ENCODE measurements around the gene CDKN1B.

Gene CDKN1B

DNA sequence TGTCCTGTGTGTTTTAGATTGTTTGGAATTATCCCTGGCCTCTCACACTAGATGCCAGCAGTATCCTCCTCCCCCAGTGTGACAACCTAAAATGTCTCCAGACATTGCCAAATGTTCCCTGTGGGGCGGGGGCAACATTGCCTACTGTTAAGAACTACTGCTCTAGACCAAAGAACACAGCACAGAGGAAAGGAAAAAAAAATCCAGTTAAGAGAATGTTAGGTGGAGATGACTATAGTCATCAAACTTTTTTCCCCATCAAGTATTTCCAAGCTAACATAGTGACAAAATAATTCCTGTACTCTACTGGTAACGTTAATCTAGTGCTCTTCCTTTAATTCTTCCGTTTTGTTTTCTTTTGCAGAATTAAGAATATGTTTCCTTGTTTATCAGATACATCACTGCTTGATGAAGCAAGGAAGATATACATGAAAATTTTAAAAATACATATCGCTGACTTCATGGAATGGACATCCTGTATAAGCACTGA, 3.5 kb downstream of the CDKN1B start:
- peaks cover 21% of the 10 kb centered on the region for H3K27me3 ChIP-seq (ENCODE audit: insufficient read depth, low read length, poor library complexity, severe bottlenecking)
- peaks cover 32% of the 10 kb centered on the region for H3K4me1 ChIP-seq (ENCODE audit: insufficient read depth, low read length, poor library complexity, severe bottlenecking)
- peaks cover 38% of the 10 kb centered on the region for H3K36me3 ChIP-seq (ENCODE audit: insufficient read depth, low read length)
- H3K79me2 ChIP-seq (ENCODE audit: insufficient read depth, low read length): peaks cover 83% of the 10 kb centered on the region
- peaks cover 11% of the 10 kb centered on the region for H3F3A ChIP-seq (ENCODE audit: low read depth)
- peak overlapping the region; percentile 99 for H3K4me3 ChIP-seq (ENCODE audit: low read length, poor library complexity, severe bottlenecking)
- H3K9ac ChIP-seq (ENCODE audit: low read depth, low read length, poor library complexity, severe bottlenecking): peak overlapping the region; percentile 100
- H3K9me3 ChIP-seq (ENCODE audit: insufficient read depth, low read depth, low read length): no peaks in the 10 kb centered on the region
- TF ChIP-seq EZH2phosphoT487 (IDR thresholded peaks at IDR 0.05; ENCODE audit: borderline replicate concordance): no peak
- TF ChIP-seq, protein P1, sequence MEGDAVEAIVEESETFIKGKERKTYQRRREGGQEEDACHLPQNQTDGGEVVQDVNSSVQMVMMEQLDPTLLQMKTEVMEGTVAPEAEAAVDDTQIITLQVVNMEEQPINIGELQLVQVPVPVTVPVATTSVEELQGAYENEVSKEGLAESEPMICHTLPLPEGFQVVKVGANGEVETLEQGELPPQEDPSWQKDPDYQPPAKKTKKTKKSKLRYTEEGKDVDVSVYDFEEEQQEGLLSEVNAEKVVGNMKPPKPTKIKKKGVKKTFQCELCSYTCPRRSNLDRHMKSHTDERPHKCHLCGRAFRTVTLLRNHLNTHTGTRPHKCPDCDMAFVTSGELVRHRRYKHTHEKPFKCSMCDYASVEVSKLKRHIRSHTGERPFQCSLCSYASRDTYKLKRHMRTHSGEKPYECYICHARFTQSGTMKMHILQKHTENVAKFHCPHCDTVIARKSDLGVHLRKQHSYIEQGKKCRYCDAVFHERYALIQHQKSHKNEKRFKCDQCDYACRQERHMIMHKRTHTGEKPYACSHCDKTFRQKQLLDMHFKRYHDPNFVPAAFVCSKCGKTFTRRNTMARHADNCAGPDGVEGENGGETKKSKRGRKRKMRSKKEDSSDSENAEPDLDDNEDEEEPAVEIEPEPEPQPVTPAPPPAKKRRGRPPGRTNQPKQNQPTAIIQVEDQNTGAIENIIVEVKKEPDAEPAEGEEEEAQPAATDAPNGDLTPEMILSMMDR (conservative IDR thresholded peaks at IDR 0.05; ENCODE audit: low read length): no peak
- peaks cover 41% of the 10 kb centered on the region for H4K20me1 ChIP-seq (ENCODE audit: insufficient read depth, low read length, poor library complexity, severe bottlenecking)
- H3K4me2 ChIP-seq (ENCODE audit: low read depth, low read length, poor library complexity, severe bottlenecking): peak overlapping the region; percentile 91
- H3K9me2 ChIP-seq (replicated peaks; ENCODE audit: low read depth, low read length): no peaks in the 10 kb centered on the region
- no peak overlapping the region for H2AFZ ChIP-seq (ENCODE audit: low read length)

DNA sequence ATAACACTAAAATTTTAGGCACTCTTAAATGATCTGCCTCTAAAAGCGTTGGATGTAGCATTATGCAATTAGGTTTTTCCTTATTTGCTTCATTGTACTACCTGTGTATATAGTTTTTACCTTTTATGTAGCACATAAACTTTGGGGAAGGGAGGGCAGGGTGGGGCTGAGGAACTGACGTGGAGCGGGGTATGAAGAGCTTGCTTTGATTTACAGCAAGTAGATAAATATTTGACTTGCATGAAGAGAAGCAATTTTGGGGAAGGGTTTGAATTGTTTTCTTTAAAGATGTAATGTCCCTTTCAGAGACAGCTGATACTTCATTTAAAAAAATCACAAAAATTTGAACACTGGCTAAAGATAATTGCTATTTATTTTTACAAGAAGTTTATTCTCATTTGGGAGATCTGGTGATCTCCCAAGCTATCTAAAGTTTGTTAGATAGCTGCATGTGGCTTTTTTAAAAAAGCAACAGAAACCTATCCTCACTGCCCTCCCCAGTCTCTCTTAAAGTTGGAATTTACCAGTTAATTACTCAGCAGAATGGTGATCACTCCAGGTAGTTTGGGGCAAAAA, 4.1 kb downstream of the CDKN1B start:
- Histone ChIP-seq H3K79me2 (ENCODE audit: insufficient read depth, low read length) (peaks cover 83% of the 10 kb centered on the region), H4K20me1 (ENCODE audit: insufficient read depth, low read length, poor library complexity, severe bottlenecking) (peaks cover 41% of the 10 kb centered on the region), H3K4me1 (ENCODE audit: insufficient read depth, low read length, poor library complexity, severe bottlenecking) (peaks cover 27% of the 10 kb centered on the region), H3K4me3 (ENCODE audit: low read length, poor library complexity, severe bottlenecking) (peak overlapping the region; percentile 99), H3F3A (ENCODE audit: low read depth) (peaks cover 6% of the 10 kb centered on the region; the same call in 1 of the 2 replicates), H2AFZ (ENCODE audit: low read length) (no peak overlapping the region), H3K9me2 (replicated peaks; ENCODE audit: low read depth, low read length) (no peaks in the 10 kb centered on the region), H3K9me3 (ENCODE audit: insufficient read depth, low read depth, low read length) (no peaks in the 10 kb centered on the region), H3K9ac (ENCODE audit: low read depth, low read length, poor library complexity, severe bottlenecking) (peak overlapping the region; percentile 100), H3K27me3 (ENCODE audit: insufficient read depth, low read length, poor library complexity, severe bottlenecking) (peaks cover 21% of the 10 kb centered on the region), H3K4me2 (ENCODE audit: low read depth, low read length, poor library complexity, severe bottlenecking) (peak overlapping the region; percentile 91), H3K36me3 (ENCODE audit: insufficient read depth, low read length) (peaks cover 38% of the 10 kb centered on the region)
- TF ChIP-seq, protein P1 (conservative IDR thresholded peaks at IDR 0.05; ENCODE audit: low read length): no peak
- no peak for TF ChIP-seq EZH2phosphoT487 (IDR thresholded peaks at IDR 0.05; ENCODE audit: borderline replicate concordance)

DNA sequence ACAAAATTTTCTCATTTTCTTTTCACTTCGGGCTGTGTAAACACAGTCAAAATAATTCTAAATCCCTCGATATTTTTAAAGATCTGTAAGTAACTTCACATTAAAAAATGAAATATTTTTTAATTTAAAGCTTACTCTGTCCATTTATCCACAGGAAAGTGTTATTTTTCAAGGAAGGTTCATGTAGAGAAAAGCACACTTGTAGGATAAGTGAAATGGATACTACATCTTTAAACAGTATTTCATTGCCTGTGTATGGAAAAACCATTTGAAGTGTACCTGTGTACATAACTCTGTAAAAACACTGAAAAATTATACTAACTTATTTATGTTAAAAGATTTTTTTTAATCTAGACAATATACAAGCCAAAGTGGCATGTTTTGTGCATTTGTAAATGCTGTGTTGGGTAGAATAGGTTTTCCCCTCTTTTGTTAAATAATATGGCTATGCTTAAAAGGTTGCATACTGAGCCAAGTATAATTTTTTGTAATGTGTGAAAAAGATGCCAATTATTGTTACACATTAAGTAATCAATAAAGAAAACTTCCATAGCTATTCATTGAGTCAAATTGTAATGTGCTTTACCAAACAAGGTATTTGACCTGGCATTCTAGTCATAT, 4.8 kb downstream of the CDKN1B start:
- TF ChIP-seq EZH2phosphoT487 (IDR thresholded peaks at IDR 0.05; ENCODE audit: borderline replicate concordance): no peak
- TF ChIP-seq, protein P1 (conservative IDR thresholded peaks at IDR 0.05; ENCODE audit: low read length): no peak
- Histone ChIP-seq H3K9ac (ENCODE audit: low read depth, low read length, poor library complexity, severe bottlenecking) (peak overlapping the region; percentile 100), H3K9me2 (replicated peaks; ENCODE audit: low read depth, low read length) (no peaks in the 10 kb centered on the region), H3K9me3 (ENCODE audit: insufficient read depth, low read depth, low read length) (no peaks in the 10 kb centered on the region), H3K36me3 (ENCODE audit: insufficient read depth, low read length) (peaks cover 38% of the 10 kb centered on the region), H3K4me1 (ENCODE audit: insufficient read depth, low read length, poor library complexity, severe bottlenecking) (peaks cover 26% of the 10 kb centered on the region), H3K4me3 (ENCODE audit: low read length, poor library complexity, severe bottlenecking) (peak overlapping the region; percentile 99), H2AFZ (ENCODE audit: low read length) (no peak overlapping the region), H3K79me2 (ENCODE audit: insufficient read depth, low read length) (peaks cover 83% of the 10 kb centered on the region), H4K20me1 (ENCODE audit: insufficient read depth, low read length, poor library complexity, severe bottlenecking) (peaks cover 41% of the 10 kb centered on the region), H3K4me2 (ENCODE audit: low read depth, low read length, poor library complexity, severe bottlenecking) (peak overlapping the region; percentile 91), H3K27me3 (ENCODE audit: insufficient read depth, low read length, poor library complexity, severe bottlenecking) (peaks cover 21% of the 10 kb centered on the region), H3F3A (ENCODE audit: low read depth) (peaks cover 6% of the 10 kb centered on the region; the same call in 1 of the 2 replicates)
